Measurements from ENCODE around the gene PLEKHM3. TPM values are rescaled to one million over a fixed set of nuclear protein-coding genes. Genes with fewer than 3 reads are reported as not detected.
A peak's percentile ranks its signal among the peaks of the same experiment; 100 is the strongest.

The PLEKHM3 gene
- total RNA-seq, 1 donor from 2014 or later: 19.5 TPM

DNA sequence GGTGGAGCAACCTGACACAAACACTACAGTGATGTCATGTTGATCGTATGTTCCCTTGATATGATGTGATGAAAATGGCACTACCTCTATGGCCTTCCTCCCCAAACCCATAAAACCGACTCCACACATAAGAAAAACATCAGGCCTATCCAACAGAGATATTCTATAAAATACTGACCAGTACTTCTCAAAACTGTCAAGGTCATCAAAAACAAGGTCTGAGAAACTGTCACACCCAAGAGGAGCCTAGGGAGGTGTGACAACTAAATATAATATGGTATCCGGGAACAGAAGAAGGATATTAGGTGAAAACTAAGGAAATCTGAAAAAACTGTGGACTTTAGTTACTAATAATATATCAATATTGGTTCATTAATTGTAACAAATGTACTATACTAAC, 169.7 kb downstream of the PLEKHM3 start:
- TF ChIP-seq, protein P1, sequence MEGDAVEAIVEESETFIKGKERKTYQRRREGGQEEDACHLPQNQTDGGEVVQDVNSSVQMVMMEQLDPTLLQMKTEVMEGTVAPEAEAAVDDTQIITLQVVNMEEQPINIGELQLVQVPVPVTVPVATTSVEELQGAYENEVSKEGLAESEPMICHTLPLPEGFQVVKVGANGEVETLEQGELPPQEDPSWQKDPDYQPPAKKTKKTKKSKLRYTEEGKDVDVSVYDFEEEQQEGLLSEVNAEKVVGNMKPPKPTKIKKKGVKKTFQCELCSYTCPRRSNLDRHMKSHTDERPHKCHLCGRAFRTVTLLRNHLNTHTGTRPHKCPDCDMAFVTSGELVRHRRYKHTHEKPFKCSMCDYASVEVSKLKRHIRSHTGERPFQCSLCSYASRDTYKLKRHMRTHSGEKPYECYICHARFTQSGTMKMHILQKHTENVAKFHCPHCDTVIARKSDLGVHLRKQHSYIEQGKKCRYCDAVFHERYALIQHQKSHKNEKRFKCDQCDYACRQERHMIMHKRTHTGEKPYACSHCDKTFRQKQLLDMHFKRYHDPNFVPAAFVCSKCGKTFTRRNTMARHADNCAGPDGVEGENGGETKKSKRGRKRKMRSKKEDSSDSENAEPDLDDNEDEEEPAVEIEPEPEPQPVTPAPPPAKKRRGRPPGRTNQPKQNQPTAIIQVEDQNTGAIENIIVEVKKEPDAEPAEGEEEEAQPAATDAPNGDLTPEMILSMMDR (IDR thresholded peaks at IDR 0.05): no peak
- TF ChIP-seq EZH2 (IDR thresholded peaks at IDR 0.05): no peak
- TF ChIP-seq EZH2phosphoT487 (IDR thresholded peaks at IDR 0.05): no peak
- DNase-seq (ENCODE audit: low spot score): no peak
- no peak overlapping the region for H3K27ac ChIP-seq
- H3K4me3 ChIP-seq: no peak overlapping the region
- no peaks in the 10 kb centered on the region for H3K27me3 ChIP-seq
- peaks cover 4% of the 10 kb centered on the region for H3K36me3 Mint-ChIP-seq
- no peaks in the 10 kb centered on the region for H3K4me1 Mint-ChIP-seq
- H4K20me1 ChIP-seq (ENCODE audit: low read depth): no peaks in the 10 kb centered on the region
- H2AFZ ChIP-seq (replicated peaks): no peak overlapping the region
- H3F3A ChIP-seq (ENCODE audit: low read depth): peaks cover 14% of the 10 kb centered on the region
- no peaks in the 10 kb centered on the region for H3K27me3 Mint-ChIP-seq (ENCODE audit: insufficient read depth, low read depth)
- H3K27ac Mint-ChIP-seq: no peak overlapping the region
- peaks cover 15% of the 10 kb centered on the region for H3K4me1 ChIP-seq
- H3K9ac ChIP-seq: no peak overlapping the region
- no peaks in the 10 kb centered on the region for H3K9me3 Mint-ChIP-seq
- H3K4me3 Mint-ChIP-seq: no peak overlapping the region
- H3K9me3 ChIP-seq (ENCODE audit: low read depth): no peaks in the 10 kb centered on the region
- H3K36me3 ChIP-seq: no peaks in the 10 kb centered on the region
- H3K79me2 ChIP-seq (ENCODE audit: low read depth): no peaks in the 10 kb centered on the region
- peak overlapping the region; percentile 0 for H3K4me2 ChIP-seq

DNA sequence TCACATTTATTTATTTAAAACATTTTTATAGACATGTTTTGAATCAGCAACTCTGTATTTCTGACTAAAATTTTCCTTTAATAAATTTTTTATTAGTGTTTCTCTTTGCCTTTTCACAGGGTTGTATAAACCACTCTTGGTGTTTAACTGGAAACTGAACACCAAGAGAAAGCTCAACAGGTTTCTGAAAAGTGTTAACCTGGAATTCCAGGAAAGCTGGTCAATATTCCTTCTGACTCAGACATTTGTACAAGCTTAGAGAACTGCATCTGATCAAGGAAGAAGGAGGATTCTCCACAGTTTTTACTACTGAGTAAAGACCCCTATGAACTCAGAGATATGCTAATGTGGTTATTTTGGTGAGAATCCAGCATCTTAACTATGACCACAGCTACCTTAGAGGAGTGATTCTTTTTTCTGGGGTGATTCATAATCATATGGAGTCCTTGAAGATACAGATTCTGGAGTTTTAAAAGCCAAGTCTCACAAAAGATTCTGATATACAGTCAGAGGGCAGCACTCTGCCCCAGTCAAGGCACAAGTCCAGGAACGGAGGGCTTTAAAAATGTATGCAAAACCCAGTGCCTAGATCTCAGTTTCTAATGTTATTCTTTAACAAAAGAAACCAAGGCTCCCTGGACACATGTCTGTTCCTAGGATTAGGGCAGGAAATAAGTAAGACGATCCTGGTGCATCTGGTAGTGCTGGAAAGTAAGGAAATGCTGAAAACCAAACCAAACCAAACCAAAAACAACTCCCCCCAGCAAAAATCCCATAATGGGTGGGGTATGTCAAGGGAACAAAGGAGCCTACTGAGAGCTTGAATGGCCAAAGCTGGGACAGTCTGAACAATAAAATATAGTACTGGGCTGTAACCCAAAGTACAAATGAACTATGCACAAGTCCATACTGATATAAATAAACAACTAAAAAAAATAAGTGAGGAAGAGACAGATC, 170.6 kb downstream of the PLEKHM3 start:
- Histone ChIP-seq H3K4me3 (no peak overlapping the region), H2AFZ (replicated peaks) (no peak overlapping the region), H3K79me2 (ENCODE audit: low read depth) (no peaks in the 10 kb centered on the region), H3K27me3 (no peaks in the 10 kb centered on the region), H3K27ac (no peak overlapping the region), H3K36me3 (no peaks in the 10 kb centered on the region), H3F3A (ENCODE audit: low read depth) (peaks cover 19% of the 10 kb centered on the region), H4K20me1 (ENCODE audit: low read depth) (no peaks in the 10 kb centered on the region), H3K4me2 (peak overlapping the region; percentile 0), H3K9ac (no peak overlapping the region), H3K9me3 (ENCODE audit: low read depth) (no peaks in the 10 kb centered on the region), H3K4me1 (peaks cover 23% of the 10 kb centered on the region)
- no peaks in the 10 kb centered on the region for H3K27me3 Mint-ChIP-seq (ENCODE audit: insufficient read depth, low read depth)
- H3K4me1 Mint-ChIP-seq: no peaks in the 10 kb centered on the region
- H3K9me3 Mint-ChIP-seq: no peaks in the 10 kb centered on the region
- TF ChIP-seq EZH2phosphoT487 (IDR thresholded peaks at IDR 0.05) (no peak), EZH2 (IDR thresholded peaks at IDR 0.05) (no peak)
- no peak overlapping the region for H3K27ac Mint-ChIP-seq
- DNase-seq (ENCODE audit: low spot score): no peak
- H3K36me3 Mint-ChIP-seq: no peaks in the 10 kb centered on the region
- no peak overlapping the region for H3K4me3 Mint-ChIP-seq

DNA sequence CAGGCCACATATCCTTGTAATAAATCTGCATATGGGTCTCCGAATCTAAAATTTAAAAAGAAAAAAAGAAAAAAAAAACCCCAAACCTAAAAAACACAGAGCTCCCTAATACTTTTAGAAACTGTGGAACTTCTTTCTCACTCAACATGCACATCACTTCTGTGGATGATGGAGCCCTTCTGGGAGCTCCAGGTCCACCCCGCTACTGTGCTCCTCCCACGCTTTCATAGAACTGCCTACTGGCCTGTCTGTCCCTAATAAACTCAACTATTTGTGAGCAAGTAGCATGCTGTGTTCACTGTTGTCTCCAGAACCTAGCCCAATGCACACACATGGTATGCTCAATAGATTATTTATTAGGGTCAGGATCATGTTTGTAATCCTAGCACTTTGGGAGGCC, 172.5 kb downstream of the PLEKHM3 start:
- no peak for TF ChIP-seq EZH2 (IDR thresholded peaks at IDR 0.05)
- TF ChIP-seq, protein P1 (IDR thresholded peaks at IDR 0.05): no peak
- no peak overlapping the region for H3K27ac Mint-ChIP-seq
- Histone ChIP-seq H3K79me2 (ENCODE audit: low read depth) (no peaks in the 10 kb centered on the region), H3F3A (ENCODE audit: low read depth) (peaks cover 38% of the 10 kb centered on the region), H4K20me1 (ENCODE audit: low read depth) (no peaks in the 10 kb centered on the region), H3K27ac (no peak overlapping the region), H3K4me2 (no peak overlapping the region), H3K9ac (no peak overlapping the region), H3K9me3 (ENCODE audit: low read depth) (no peaks in the 10 kb centered on the region), H3K27me3 (no peaks in the 10 kb centered on the region), H3K4me1 (peaks cover 43% of the 10 kb centered on the region), H3K36me3 (no peaks in the 10 kb centered on the region), H2AFZ (replicated peaks) (no peak overlapping the region), H3K4me3 (no peak overlapping the region)
- peaks cover 4% of the 10 kb centered on the region for H3K27me3 Mint-ChIP-seq (ENCODE audit: insufficient read depth, low read depth)
- DNase-seq (ENCODE audit: low spot score): no peak
- no peaks in the 10 kb centered on the region for H3K36me3 Mint-ChIP-seq
- H3K9me3 Mint-ChIP-seq: no peaks in the 10 kb centered on the region
- no peak overlapping the region for H3K4me3 Mint-ChIP-seq
- H3K4me1 Mint-ChIP-seq: peaks cover 1% of the 10 kb centered on the region

DNA sequence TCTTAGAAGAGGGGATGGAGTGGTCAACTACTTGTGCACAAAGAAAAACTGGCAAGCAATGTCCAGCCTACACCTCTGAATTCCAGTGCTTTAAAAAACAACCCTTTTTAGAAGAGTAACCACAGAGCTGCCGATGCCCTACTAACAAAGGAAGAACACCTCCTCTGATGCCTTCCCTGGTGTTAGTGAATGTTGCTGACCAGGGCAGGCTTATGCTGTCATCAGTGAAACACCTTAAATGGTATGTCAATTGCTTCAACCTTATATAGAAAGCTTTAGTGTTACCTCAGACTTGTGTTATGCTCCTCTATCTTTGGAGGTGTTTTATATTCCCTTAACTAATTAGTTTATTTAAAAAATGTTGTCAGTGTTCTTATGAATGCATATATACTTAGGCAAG, 175.9 kb downstream of the PLEKHM3 start:
- H3K9me3 ChIP-seq (ENCODE audit: low read depth): no peaks in the 10 kb centered on the region
- no peak overlapping the region for H3K27ac ChIP-seq
- H3K4me3 ChIP-seq: no peak overlapping the region
- H3K4me2 ChIP-seq: no peak overlapping the region
- no peaks in the 10 kb centered on the region for H3K27me3 ChIP-seq
- no peaks in the 10 kb centered on the region for H3K36me3 ChIP-seq
- H2AFZ ChIP-seq (replicated peaks): no peak overlapping the region
- no peak overlapping the region for H3K9ac ChIP-seq
- H3K4me3 Mint-ChIP-seq: no peak overlapping the region
- H3K27ac Mint-ChIP-seq: no peak overlapping the region
- peaks cover 48% of the 10 kb centered on the region for H3F3A ChIP-seq (ENCODE audit: low read depth)
- H3K4me1 Mint-ChIP-seq: peaks cover 6% of the 10 kb centered on the region
- DNase-seq (ENCODE audit: low spot score): no peak
- peaks cover 4% of the 10 kb centered on the region for H3K27me3 Mint-ChIP-seq (ENCODE audit: insufficient read depth, low read depth)
- H3K79me2 ChIP-seq (ENCODE audit: low read depth): no peaks in the 10 kb centered on the region
- H3K4me1 ChIP-seq: peaks cover 43% of the 10 kb centered on the region
- no peaks in the 10 kb centered on the region for H3K36me3 Mint-ChIP-seq
- TF ChIP-seq, protein P1 (IDR thresholded peaks at IDR 0.05): no peak
- TF ChIP-seq EZH2 (IDR thresholded peaks at IDR 0.05) (no peak), EZH2phosphoT487 (IDR thresholded peaks at IDR 0.05) (no peak)
- no peaks in the 10 kb centered on the region for H4K20me1 ChIP-seq (ENCODE audit: low read depth)
- H3K9me3 Mint-ChIP-seq: no peaks in the 10 kb centered on the region
